NCI-H1417 treated with DMSO at 0.1 percent for 48 hours (cell line): ENCODE measurements around the gene CDH15.
"Not testable (repeated sequence)": the region's sequence is repeated elsewhere in the genome, so short reads cannot be mapped to it uniquely, and the experiment has no call there.

Experiments
- DNase-seq: peaks from one replicate; lab custom pipeline; 2025; lab: John Stamatoyannopoulos, UW

CDH15 gene

DNA sequence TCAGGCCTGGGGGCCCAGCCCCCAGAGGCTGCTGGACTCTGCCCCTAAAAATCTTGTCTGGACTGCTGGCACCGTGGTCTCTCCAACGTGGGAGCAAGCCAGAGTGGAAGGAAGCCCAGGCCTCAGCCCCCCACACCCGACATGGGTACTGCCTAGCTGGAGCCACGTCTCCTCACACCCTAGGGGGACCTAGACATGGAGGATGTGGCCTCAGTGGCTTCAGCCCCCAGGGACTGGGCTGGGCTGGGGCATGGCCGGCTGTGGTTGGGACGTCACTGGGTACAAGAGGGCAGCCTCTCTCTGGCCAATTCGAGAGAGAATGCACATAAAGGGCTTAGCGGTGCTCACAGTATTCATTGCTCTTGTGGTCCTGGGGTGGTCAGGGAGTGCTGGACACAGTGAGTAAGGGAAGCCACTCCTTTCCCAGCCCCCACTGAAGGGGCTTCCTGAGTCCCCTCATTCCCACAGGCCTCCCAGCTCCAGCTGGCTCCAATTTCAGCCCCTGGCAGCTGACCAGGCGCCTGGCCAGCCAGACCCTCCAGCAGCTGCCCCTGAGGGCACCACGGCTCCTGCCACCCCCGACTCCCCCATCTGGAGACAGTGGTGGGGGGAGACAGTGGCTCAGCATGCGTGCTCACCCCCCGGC is 1.1 kb downstream of the CDH15 start:
- no peak for DNase-seq

DNA sequence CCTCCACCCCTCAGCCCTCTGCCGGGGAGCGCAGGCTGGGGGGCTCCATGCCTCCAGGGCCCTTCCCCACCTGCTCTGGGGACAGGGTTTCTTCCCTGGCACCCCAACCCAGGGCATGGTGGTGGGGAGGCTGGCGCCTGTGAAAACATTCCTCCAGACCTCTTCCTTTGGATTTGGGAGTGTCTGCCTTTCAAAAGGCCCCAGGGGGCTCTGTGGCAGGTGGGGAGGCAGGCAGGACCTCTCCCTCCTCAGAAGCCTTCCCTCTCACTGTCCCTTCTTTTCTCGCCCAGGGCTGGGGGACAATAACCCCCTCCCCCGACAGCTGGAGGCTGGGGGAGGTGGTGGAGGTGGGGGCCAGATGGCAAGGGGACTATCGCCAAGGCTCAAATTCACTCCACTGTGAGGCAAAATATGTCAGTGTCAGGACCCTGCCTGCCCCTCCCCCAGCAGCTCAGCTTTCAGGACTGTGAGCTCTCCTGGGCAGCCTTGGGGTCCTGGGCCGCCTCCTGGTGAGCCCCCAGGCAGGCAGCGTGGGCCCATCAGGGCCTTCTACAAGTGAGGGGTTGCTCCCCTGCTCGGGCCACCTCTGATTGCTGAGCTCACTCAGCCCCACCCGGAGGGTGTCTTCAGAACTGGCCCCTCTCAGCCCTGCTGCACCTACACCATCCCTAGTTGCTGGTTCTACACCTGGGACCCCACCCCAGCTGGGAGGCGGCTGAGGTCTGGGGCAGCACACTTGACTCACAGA is 1.8 kb downstream of the CDH15 start:
- DNase-seq = no peak

DNA sequence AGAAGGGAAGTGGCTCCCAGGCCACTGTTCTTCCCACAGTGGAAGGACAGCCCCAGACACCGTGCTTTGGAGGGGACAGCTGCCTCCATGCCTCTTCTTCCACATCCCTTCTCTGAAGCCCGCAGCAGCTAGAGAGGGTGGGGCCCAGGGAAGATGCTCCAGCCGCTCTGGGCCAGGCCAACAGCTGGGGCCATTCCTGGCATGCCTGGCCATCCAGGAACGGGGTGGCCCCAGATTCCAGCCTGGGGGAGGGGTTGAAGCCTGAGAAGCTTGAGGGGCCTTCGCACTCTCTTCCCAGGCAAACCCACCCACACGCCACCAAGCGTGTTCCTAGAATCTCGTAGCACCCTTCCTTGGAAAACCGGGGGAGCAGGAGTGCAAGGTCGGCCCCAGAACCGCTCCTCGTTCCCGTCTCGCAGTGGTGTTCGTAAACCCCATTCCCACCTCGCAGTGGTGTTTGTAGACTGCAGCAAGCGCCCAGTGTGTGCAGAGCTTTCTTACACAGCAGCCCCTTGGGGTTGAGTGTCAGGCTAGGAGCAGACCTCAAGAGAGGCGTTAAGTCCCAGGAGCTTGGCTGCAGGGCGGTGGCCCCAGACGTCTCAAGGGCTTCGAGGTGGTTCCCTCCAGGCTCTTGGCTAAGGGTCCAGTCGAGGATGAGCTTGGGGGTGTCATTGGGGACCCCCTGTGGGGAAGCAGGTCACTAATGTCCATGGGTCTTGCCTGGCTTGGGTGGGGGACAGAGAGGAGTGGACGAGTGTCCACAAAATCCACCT is 2.7 kb downstream of the CDH15 start:
- DNase-seq = no peak

DNA sequence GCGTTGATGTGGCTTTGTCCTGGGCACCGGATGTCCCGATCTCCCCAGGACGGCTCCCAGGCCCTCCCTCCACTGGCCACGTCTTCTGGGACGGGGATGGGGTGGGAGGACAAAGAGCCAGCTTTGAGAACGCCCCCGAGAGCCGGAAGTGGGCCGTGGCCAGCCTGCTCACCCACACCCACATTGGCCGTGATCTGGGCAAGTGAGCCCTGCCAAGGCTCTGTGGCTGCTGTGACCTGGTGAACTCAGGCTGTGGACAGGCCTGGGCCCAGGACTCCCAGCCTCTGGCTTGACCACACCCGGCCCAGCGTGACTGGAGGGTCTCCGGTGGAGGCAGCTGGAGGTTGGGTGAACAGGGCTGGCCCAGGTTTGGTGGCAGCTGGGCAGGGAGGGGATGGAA is 3.3 kb downstream of the CDH15 start:
- no peak for DNase-seq

DNA sequence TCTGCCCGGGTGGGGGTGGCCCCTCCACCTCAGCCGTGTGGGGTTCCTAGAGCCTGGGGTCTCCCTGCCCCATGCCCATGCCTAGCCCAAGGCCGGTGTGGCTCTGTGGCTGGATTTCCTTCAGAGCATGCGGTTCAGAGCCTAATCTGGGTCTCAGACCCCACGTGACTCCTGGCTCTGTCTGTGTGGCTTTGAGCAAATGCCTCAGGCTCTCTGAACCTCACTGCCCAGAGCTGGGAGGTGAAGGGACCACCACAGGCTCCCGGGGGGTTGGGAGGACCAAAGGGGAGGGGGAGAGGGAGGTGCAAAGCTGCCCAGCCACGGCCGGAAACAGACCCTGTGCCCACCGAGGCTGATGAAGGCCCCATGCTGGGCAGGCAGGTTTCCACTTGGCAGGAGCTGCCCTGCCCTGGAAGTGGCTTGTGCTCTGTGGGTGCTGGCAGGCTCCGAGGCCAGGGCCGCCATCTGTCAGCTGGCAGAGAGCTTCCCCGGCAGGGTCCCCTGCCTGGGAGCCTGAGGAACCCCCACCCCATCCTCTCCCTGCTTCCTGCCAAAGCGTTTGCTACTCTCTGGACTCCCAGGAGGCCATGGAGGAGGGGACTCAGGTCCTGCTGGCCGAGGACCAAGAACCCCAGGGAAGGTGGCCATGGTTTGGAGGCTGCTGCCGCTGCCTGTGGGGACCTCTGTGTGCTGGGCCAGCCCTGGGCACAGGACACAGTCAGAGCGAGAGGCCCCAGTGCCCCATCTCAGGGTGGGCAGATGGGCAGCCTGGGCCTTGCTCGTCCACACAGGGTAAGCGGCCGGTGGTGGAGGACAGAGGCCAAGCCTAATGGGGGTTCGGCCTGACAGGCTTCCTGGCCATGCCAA is 4.0 kb downstream of the CDH15 start:
- no peak for DNase-seq

DNA sequence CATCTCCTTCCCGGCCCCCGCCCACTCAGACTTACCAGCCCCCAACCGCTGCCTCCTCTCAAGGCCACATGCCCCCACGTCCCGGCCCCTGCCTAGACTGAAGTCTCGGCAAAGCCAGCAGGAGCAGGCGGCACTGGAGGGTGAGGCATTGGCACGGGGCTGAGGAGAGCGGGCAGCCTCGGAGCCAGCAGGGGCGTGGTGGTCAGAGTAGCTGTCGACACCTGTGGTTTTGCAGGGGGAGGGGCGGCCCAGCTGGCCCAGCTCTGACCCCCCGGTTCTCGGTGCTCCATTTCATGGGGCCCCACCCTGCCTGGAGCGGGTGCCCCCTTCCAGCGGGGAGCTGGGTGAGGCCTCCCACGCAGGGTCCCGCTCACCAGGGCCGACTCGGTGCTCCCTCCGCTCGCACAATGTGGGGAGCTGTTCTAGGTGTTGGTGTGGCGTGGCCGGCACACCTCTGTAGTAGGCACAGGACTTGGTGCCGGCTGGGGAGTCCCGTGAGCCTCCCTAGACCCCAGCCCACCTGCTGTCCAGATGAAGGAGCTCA is 4.7 kb downstream of the CDH15 start:
- DNase-seq = no peak

DNA sequence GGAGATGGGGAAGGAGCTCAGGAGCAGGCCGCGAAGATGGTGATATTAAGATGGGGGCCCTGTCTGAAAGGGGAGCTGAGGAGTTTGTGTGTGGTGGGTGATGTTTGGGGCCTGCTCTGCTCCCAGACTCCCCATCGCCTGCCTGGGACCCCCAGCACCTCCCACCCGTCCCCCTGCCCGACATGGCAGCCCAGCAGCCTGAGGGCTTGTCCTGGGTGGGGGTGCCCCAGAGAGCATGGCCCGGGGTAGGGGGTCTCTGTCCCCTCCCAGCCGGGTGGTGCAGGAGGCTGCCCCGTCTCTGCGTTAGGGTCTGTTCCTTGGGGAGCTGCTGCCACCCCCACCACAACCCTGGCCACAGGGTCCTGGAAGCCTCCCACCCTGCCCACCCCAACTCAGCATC is 5.2 kb downstream of the CDH15 start:
- DNase-seq = no peak

DNA sequence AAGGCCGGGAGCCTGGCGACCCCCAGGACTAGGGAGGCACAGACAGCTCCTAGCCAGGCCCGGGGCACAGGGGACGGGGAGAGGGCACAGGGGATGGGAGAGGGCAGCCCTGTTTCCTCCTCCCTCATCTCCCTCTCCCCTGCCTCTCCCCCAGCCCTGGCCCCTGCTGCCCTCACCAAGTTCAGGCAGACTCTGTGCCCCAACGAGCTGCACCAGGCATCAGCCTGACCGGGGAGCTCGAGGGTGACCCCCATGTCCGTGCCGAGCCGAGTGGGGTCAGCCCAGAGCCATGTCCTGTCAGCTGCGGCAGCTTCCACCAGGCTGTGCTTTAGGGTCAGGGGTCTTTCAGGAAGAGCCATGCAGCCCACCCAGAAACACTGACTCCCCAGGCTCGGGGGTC is 6.0 kb downstream of the CDH15 start:
- DNase-seq = no peak

DNA sequence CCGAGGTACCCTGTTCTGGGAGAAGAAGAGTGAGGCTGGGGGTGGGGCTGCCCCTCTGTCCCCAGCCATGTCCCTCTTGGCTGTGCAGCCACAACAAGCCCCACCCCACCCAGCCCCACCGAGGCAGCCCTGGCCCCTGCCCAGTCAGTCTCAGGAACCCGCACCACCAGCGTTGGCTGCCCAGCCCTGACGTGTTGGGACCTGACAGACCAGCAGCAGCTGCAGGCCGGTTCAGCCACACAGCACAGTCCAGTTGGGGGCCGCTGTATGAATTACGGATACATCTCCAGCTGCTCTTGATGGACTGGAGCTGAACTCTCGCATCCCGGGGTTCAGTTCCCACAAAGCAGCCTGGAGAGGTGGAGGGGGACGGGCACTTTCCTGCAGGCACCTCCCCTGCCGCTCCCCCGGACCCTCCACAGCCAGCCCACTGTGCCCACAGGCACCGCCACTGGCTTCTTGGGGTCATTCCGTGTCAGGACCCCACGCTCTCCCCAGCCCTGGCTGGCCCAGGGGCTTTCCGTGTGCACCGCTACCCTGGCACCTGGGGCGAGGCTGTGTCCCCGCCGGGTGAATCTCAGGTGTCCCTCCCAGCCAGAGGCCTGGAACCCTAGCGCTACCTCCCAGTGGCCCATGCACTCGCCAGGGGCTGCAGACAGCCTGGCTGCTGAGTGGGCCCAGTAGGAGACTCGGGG is 7.1 kb downstream of the CDH15 start:
- DNase-seq = no peak

DNA sequence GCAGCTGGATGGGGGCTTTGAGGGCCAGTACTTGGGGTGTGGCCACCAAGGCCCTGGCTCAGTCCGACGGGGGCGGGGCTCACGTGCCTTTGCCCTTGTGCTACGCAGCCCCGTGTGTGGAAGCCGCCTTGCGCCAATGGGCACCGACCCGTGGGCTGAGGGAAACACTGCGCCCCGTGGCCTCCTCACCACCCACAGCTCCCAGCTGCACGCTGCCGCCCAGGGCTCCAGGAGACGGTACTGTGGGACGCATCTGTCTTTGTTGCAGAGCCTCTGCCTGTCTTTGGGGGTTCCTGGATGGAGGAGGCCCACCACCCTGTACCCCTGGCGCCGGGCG is 7.6 kb downstream of the CDH15 start:
- no peak for DNase-seq

DNA sequence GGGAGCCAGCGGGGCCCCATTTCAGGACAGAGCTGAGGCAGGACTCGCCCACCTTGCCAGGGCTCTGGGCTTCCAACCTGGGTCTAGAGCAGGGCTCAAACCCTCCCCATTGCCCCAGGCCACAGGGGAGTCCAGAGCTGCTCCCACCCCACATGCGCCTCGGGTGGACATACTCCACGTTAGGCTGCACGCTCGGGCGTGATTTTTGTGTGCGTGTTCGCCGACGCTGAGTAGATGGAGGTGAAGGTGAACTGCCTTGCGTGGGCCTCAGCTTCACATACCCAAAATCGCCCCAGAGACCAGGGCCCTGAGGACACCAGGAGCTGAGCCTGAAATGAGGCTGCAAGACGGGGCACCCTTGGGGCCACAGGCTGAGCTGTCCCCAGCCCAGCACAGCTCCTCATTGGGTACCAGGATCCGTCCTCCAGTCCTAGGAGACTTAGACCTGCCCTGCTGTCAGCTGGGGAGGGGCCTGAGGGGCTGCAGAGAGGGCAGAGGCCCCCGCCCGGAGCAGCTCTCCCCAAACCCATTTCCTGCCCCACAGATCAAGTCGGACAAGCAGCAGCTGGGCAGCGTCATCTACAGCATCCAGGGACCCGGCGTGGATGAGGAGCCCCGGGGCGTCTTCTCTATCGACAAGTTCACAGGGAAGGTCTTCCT is 8.2 kb downstream of the CDH15 start:
- DNase-seq = no peak

DNA sequence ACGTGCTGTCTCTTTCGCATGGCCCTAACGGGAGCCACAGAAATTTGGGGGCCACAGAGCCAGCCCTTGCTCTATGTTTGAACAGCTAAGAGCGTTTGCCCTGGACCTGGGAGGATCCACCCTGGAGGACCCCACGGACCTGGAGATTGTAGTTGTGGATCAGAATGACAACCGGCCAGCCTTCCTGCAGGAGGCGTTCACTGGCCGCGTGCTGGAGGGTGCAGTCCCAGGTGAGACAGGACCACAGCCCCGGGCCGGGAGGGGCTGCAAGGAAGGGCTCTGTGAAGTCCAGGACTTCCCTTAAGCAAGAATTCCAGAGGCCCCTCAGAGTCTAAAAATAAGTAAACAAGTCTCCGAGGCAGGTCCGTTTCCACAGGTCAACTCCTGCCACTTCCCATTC is 11.9 kb downstream of the CDH15 start:
- DNase-seq = no peak

DNA sequence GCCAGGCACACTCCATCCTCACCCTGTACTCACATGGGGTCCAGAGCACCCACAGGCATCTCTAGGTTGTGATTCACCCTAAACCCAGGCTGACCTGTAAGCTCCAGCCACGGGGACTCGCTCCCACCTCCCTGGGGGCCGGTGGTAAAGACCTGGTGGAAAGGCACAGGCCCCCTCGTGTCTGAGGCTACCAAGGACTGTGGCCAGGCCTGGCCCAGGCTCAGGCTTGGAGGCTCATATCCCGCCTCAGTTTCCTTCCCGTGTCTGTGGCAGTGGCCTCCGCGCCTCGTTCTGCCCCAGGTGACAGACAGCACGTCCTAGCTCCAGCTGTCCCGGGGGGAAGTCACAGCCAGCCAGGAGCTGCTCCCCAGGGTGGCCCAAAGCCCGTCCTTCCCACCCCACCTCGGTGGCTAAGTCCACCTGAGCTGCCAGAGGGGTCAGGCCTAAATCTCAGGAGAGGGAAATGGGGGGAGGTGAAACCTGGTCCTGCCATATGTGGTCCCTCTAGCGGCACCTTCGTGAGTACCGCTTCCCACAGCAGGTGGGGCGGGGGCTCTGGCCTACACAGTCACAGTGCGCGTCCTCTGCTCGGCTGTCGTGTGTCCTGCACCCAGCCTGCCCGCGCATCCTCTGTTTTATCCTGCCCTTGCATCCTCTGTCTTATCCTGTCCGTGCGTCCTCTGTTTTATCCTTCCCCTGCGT is 12.6 kb downstream of the CDH15 start:
- DNase-seq = no peak

DNA sequence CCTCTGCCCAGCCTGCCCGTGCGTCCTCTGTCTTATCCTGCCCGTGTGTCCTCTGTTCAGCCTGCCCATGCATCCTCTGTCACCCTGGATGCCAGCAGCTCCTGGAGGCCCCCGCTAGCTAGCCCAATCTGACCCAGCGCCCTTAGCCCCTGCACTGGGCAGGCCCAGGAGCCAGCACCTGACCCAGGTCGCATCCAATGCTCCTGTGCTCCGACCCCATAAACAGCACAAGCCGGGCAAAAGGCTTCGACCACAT is 13.1 kb downstream of the CDH15 start:
- DNase-seq = no peak

DNA sequence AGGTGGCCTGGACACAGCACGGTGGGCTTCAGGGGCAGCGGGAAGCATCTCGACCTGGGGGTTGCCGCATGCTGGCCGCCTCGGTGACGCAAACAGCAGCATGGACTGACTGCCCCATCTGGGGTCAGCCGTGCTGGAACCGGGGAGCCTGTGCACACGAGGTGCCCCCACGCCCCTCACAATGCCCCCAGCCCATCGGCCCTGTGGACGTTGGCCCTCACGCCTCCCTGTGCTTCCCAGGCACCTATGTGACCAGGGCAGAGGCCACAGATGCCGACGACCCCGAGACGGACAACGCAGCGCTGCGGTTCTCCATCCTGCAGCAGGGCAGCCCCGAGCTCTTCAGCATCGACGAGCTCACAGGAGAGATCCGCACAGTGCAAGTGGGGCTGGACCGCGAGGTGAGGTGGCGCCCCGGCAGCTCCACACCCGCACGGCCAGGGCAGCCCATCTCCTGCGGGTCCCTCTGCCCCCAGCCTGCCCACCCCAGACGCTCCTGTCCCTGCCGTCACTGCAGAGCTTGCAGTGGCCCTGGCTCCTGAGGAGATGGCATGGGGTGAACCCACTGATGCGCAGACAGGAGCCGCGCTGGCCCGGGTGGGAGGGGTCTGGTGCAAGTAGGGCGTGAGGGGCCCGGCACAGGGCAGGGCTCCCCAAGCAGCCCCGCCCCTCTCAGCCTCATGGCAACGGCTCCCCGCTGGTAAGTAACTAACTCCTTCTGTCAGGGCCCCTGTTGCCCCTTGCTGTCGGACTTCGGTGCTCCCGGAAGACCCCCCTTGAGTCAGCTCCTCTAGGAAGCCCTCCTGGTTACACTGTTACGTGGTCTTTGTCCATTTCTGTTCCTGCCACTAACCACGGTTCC is 13.6 kb downstream of the CDH15 start:
- DNase-seq = no peak

DNA sequence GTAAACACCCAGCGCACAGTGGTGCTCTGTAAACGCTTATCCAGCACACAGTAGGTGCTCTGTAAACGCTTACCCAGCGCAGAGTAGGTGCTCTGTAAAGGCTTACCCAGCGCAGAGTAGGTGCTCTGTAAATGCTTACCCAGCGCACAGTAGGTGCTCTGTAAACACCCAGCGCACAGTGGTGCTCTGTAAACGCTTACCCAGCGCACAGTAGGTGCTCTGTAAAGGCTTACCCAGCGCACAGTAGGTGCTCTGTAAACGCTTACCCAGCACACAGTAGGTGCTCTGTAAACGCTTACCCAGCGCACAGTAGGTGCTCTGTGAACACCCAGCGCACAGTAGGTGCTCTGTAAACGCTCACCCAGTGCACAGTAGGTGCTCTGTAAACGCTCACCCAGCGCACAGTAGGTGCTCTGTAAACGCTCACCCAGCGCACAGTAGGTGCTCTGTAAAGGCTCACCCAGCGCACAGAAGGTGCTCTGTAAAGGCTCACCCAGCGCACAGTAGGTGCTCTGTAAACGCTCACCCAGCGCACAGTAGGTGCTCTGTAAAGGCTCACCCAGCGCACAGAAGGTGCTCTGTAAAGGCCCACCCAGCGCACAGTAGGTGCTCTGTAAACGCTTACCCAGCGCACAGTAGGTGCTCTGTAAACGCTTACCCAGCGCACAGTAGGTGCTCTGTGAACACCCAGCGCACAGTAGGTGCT is 14.5 kb downstream of the CDH15 start:
- not testable (repeated sequence) for DNase-seq

DNA sequence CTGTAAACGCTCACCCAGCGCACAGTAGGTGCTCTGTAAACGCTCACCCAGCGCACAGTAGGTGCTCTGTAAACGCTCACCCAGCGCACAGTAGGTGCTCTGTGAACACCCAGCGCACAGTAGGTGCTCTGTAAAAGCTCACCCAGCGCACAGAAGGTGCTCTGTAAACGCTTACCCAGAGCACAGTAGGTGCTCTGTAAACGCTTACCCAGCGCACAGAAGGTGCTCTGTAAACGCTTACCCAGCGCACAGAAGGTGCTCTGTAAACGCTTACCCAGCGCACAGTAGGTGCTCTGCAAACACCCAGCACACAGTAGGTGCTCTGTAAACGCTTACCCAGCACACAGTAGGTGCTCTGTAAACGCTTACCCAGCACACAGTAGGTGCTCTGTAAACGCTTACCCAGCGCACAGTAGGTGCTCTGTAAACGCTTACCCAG is 15.1 kb downstream of the CDH15 start:
- DNase-seq = not testable (repeated sequence)

DNA sequence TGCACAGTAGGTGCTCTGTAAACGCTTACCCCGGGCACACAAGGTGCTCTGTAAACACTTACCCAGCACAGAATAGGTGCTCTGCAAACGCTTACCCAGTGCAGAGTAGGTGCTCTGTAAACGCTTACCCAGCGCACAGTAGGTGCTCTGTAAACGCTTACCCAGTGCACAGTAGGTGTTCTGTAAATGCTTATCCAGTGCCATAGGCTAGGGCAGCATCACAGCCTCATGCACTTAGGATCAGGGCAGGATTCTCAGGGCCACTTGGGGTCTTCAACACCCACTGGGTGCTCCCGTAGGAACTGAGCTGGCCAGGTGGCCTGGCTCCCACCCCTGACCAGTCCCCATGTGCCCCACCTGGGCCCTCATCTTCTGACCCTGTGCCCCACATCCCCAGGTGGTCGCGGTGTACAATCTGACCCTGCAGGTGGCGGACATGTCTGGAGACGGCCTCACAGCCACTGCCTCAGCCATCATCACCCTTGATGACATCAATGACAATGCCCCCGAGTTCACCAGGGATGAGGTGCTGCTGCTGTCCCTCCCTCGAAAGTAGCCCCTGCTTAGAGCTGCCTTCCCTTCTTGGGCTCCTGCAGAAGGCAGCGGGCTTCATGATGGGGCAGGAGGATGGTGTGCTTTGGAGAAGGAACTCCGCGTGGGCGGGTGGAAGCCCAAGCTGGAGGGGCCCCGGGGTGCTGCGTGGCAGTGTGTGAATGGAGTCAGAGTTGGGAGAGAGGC is 15.7 kb downstream of the CDH15 start:
- DNase-seq = no peak
